HL-60 (cell line): ENCODE results near the gene GRID1.
A peak's percentile ranks its signal among the peaks of the same experiment; 100 is the strongest.

ENCODE experiments used
- DNase-seq, 2 experiments: peaks; one replicate each; pipeline ENCODE4 v3.0.0-alpha.2; 2010 to 2020; ENCODE audit warnings: low read depth in 1 of 2, low spot score in 1 of 2
- H3K27ac ChIP-seq: fragments of 250-450 bp; sonication (Bioruptor Pico); replicated peaks from 2 replicates; pipeline ENCODE4 v1.5.1; 2020; ENCODE audit warnings: mild to moderate bottlenecking, moderate library complexity
- H3K27me3 ChIP-seq: fragments of 250-450 bp; sonication (Bioruptor Pico); 2 replicates; pipeline ENCODE4 v1.5.1; 2021; ENCODE audit warnings: mild to moderate bottlenecking, moderate library complexity; ENCODE audit not compliant: insufficient read depth, poor library complexity, severe bottlenecking
- H3K4me3 ChIP-seq: replicated peaks from 2 replicates; pipeline ENCODE4 v1.5.1; 2011; ENCODE audit warnings: mild to moderate bottlenecking, control low read depth, low read length; ENCODE audit not compliant: insufficient read depth
- GABPA ChIP-seq: IDR thresholded peaks from 2 replicates; pipeline ENCODE4 v1.6.1; 2012; ENCODE audit warnings: low read depth
- POLR2AphosphoS5 ChIP-seq: IDR thresholded peaks from 2 replicates; pipeline ENCODE4 v1.6.1; 2012; ENCODE audit warnings: low read depth
- SPI1 ChIP-seq: IDR thresholded peaks from 2 replicates; pipeline ENCODE4 v1.6.1; 2012; ENCODE audit warnings: low read depth, mild to moderate bottlenecking, borderline replicate concordance
- TF ChIP-seq, protein P1 (sequence below): IDR thresholded peaks from 2 replicates; pipeline ENCODE4 v1.6.1; 2012; ENCODE audit warnings: low read depth; ENCODE audit not compliant: insufficient replicate concordance
- TF ChIP-seq, protein P2 (sequence below): IDR thresholded peaks from one replicate; pipeline ENCODE4 v1.5.1; 2011; ENCODE audit warnings: low read length, control low read depth, inconsistent platforms; ENCODE audit not compliant: insufficient read depth

The GRID1 gene

DNA sequence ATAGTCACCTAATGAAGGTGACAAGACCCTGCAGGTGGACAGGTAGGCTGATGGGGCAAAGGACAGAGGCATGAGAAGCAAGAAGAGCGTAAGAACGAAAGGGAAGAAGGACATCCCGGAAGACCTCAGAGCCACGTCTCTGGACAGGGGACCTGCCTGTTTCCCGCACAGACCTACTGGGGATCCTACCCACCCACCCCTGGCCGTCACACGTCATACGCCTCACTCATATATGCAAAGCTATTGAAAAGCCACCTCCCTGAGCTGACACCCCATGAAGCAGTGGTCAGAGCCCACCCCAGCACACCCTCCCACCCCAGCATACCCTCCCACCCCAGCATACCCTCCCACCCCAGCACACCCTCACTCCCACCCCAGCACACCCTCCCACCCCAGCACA is 140.6 kb downstream of the GRID1 start:
- no peak overlapping the region for H3K4me3 ChIP-seq
- H3K27ac ChIP-seq = peak overlapping the region; percentile 52
- DNase-seq = no peak

DNA sequence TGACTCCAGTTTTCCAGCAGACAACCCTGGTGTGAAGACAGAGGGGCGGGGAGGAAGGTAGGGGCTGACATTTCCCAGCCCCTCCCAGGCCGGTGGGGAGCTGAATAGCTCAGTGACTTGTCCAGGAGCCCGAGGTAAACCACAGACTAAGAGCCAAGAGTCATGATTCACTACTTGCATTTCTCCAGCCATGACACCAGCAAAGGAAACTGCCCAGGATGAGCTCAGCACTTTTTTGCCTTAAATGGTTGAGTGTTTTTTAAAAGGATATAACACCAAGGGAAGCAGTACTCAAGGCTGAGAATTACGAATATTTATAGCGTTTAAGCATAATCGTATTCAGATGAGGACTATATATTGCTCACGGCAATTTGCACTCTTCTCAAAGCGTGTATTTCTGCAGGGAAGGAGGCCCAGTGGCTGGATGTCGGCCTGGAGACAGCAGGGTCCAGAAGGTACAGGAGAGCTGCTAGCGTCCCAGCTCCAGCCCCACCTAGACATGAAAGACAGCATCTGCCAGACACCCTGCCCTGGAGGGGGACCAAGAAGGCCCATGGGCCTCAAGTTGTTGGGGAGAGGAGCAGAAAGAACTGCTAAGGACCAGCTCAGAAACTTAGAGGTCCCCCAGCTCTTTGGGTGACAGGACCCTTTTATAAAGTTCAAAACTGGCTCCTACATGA is 141.4 kb downstream of the GRID1 start:
- H3K4me3 ChIP-seq = no peak overlapping the region
- TF ChIP-seq, protein P1, sequence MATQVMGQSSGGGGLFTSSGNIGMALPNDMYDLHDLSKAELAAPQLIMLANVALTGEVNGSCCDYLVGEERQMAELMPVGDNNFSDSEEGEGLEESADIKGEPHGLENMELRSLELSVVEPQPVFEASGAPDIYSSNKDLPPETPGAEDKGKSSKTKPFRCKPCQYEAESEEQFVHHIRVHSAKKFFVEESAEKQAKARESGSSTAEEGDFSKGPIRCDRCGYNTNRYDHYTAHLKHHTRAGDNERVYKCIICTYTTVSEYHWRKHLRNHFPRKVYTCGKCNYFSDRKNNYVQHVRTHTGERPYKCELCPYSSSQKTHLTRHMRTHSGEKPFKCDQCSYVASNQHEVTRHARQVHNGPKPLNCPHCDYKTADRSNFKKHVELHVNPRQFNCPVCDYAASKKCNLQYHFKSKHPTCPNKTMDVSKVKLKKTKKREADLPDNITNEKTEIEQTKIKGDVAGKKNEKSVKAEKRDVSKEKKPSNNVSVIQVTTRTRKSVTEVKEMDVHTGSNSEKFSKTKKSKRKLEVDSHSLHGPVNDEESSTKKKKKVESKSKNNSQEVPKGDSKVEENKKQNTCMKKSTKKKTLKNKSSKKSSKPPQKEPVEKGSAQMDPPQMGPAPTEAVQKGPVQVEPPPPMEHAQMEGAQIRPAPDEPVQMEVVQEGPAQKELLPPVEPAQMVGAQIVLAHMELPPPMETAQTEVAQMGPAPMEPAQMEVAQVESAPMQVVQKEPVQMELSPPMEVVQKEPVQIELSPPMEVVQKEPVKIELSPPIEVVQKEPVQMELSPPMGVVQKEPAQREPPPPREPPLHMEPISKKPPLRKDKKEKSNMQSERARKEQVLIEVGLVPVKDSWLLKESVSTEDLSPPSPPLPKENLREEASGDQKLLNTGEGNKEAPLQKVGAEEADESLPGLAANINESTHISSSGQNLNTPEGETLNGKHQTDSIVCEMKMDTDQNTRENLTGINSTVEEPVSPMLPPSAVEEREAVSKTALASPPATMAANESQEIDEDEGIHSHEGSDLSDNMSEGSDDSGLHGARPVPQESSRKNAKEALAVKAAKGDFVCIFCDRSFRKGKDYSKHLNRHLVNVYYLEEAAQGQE = no peak
- TF ChIP-seq, protein P2, sequence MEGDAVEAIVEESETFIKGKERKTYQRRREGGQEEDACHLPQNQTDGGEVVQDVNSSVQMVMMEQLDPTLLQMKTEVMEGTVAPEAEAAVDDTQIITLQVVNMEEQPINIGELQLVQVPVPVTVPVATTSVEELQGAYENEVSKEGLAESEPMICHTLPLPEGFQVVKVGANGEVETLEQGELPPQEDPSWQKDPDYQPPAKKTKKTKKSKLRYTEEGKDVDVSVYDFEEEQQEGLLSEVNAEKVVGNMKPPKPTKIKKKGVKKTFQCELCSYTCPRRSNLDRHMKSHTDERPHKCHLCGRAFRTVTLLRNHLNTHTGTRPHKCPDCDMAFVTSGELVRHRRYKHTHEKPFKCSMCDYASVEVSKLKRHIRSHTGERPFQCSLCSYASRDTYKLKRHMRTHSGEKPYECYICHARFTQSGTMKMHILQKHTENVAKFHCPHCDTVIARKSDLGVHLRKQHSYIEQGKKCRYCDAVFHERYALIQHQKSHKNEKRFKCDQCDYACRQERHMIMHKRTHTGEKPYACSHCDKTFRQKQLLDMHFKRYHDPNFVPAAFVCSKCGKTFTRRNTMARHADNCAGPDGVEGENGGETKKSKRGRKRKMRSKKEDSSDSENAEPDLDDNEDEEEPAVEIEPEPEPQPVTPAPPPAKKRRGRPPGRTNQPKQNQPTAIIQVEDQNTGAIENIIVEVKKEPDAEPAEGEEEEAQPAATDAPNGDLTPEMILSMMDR = no peak
- no peak for TF ChIP-seq GABPA
- TF ChIP-seq SPI1 = no peak
- TF ChIP-seq POLR2AphosphoS5 = no peak
- peak in 1 of 2 experiments; percentile 52 for DNase-seq
- H3K27ac ChIP-seq = peak overlapping the region; percentile 52
- H3K27me3 ChIP-seq = no peaks in the 10 kb centered on the region

More for the DNA sequence above, 140.6 kb downstream of the GRID1 start:
- TF ChIP-seq, protein P2 = no peak
- TF ChIP-seq, protein P1 = no peak
- TF ChIP-seq SPI1 (no peak), GABPA (no peak), POLR2AphosphoS5 (no peak)
- no peaks in the 10 kb centered on the region for H3K27me3 ChIP-seq

DNA sequence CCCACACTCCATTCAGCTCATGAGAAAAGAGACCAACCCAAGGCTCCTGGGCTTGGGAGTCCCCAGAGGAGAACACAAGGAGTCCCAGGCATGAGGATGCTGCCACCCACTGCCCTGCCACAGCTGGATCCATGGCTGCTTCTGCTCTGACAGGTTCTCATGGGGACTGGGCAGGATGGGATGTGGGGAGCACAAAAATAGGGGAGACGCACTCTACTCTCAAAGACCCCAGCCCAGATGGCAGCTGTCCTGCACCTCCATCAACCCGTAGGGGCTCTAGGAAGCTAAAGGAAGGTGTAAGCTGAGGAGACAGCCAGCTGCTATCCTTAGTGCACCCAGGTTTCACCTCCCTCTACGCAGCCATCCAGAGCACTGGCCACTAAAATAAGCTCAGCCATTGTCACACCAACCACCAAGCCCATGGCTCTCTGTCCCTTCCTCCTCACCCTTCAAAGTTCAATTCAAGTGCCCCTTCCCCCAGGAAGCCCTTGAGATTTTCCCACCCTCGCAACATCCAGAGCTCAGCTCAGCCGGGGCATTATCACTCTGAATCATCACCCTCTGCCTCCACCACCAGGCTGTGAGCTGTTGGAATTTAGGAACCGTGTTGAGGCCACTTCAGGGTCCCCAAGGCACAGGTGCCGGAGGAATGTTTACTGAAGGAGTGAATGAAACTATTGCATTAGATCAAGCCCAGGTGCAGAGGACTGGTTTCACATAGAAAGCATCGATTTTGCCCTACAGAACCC is 142.1 kb downstream of the GRID1 start:
- no peak overlapping the region for H3K4me3 ChIP-seq
- TF ChIP-seq SPI1 (no peak), GABPA (no peak), POLR2AphosphoS5 (no peak)
- TF ChIP-seq, protein P1 = no peak
- TF ChIP-seq, protein P2 = no peak

More for the DNA sequence above, 142.1 kb downstream of the GRID1 start:
- DNase-seq = no peak
- H3K27me3 ChIP-seq = no peaks in the 10 kb centered on the region
- peak overlapping the region; percentile 52; the same call in 1 of the 2 replicates for H3K27ac ChIP-seq
